Limb (tissue), 2 donors: ENCODE data around the gene PPP1R2.
"Not testable (repeated sequence)": the region's sequence is repeated elsewhere in the genome, so short reads cannot be mapped to it uniquely, and the experiment has no call there.

Source experiments
- DNase-seq, 2 donors: peaks; one replicate each; pipeline ENCODE4 v3.0.0-alpha.2; 2016; ENCODE audit errors: extremely low spot score in 2 of 2

PPP1R2 gene

DNA sequence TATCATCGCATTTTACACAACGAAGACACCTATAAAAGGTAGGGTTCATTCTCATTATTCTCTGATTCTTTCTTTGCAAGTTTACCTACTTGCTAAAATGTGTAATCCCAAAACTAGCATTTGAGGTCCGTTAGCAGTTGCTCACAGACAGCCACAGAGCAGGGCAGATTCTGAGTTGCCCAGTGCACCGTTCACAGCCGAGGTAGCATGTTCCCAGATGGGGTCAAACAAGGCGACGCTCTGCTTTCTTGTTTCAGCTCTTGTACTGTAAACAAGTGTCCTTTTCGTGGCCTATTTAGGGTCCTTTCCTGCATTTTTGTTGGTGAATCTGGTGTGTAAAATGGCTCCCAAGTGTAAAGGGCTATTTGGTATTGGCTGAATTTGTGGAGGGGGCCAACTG is 3.1 kb downstream of the PPP1R2 start:
- no peak for DNase-seq

- no peak for DNase-seq
Measured at GRCh38 chr3:195539479-195539878, 3.6 kb downstream of the PPP1R2 start.

DNA sequence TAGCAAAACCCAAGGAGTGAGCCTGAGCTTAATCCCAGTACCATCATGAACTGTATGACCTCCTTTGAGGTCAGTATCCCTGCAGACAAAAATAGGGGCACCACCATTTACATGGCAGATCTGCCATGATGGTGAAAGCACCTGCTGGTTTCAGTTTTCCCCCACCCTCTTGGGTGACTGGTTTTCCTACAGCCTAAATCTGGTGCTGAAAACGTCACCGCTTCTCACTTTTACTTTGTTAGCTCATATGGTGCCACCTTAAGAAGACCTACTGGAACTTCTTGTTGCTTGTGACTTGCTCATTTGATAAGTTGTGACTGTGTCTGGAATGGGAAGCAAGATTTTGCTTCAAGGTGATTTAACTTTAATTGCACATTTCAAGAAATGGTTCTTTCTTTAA is 5.1 kb downstream of the PPP1R2 start:
- DNase-seq = no peak

- no peak for DNase-seq
Measured at GRCh38 chr3:195535293-195535692, 7.8 kb downstream of the PPP1R2 start.

DNA sequence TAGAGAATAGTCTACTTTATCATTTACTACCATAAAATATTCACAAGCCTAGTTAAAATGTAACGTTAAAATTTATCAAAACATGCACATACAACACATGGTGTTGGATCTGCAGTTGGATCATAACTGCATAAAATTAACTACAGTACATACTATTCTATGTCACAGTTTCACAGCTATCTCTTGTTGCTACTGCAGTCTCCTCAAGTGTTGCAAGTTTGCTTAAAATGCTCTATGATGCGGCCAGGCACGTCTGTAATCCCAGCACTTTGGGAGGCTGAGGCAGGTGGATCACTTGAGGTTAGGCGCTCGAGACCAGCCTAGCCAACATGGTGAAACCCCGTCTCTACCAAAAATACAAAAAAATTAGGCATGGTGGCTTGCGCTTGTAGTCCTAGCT is 10.3 kb downstream of the PPP1R2 start:
- no peak for DNase-seq

- DNase-seq = no peak
Measured at GRCh38 chr3:195532345-195532744, 10.8 kb downstream of the PPP1R2 start.

GRCh38 chr3:195531683-195532082 is 11.4 kb downstream of the PPP1R2 start:
- no peak for DNase-seq

DNA sequence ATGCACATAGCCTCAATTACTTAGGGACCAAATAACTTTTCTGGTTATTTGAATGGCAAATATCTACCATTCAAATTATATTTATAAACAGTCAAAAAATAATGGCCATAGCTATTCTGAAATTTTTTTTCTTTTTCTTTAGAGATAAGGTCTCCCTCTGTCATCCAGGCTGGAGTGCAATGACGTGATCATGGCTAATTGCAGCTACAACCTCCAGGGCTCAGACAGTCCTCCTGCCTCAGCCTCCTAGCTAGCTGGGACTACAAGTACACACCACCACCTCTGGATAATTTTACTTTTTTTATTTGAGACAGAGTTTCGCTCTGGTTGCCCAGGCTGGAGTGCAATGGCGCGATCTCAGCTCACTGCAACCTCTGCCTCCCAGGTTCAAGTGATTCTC is 16.6 kb downstream of the PPP1R2 start:
- no peak for DNase-seq

GRCh38 chr3:195524171-195524896 is 18.8 kb downstream of the PPP1R2 start:
- DNase-seq = no peak

DNA sequence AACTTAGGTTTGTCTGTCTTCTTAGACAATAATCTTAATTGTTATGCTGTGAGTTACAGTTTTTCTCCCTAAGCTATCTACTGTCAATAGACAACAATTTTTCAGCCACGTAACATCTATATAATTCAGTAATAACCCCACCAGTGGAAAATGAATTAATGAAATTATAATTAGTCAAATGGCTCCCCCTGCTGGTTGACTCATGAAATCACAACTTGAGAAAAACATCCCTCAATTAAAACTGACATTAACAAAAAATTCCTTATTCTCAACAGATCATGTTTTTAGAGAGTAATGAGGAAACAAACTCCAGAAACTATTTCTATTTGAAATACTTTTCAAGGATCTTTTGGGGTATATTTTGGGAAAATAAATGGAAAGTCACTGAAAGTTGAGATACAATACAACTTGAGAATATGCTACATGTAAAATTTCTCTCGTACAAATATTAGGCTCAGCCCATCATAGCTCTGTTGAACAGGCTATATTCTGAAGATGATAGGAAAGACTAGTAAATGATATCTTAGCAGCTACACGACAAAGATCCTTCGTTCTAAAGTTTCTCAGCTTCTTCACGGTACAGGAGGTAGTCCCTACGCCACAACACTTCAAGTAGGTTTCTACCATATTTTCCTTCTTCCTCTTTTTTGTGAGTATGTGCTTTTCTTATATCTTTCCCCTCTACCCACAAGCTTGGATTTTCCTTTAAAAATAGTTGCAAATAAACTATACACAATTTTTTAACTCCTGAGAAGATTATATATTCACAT is 20.7 kb downstream of the PPP1R2 start:
- peak in 1 of 2 donors; percentile 54 for DNase-seq

- no peak for DNase-seq
Measured at GRCh38 chr3:195517030-195517429, 26.1 kb downstream of the PPP1R2 start.

GRCh38 chr3:195514610-195515235 is 28.4 kb downstream of the PPP1R2 start:
- DNase-seq = not testable (repeated sequence)

GRCh38 chr3:195512798-195513345 is 30.3 kb downstream of the PPP1R2 start:
- DNase-seq = no peak

GRCh38 chr3:195511136-195511535 is 32.0 kb downstream of the PPP1R2 start:
- DNase-seq = no peak

GRCh38 chr3:195508185-195508584 is 34.9 kb downstream of the PPP1R2 start:
- no peak for DNase-seq

DNA sequence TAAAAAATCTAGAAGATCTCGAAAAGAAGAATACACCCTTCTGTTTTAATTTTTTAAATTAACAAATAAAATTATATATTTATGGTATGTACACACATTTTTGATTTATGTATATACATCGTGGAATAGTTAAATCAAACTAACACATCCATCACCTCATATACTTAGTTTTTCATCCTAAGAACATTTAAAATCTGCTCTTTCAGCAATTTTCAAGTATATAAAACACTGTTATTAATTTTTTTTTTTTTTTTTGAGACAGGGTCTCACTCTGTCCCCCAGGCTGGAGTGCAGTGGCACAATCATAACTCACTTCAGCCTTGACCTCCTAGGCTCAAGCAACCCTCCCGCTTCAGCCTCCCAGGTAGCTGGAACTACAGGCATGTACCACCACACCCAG is 67.5 kb downstream of the PPP1R2 start:
- no peak for DNase-seq

DNA sequence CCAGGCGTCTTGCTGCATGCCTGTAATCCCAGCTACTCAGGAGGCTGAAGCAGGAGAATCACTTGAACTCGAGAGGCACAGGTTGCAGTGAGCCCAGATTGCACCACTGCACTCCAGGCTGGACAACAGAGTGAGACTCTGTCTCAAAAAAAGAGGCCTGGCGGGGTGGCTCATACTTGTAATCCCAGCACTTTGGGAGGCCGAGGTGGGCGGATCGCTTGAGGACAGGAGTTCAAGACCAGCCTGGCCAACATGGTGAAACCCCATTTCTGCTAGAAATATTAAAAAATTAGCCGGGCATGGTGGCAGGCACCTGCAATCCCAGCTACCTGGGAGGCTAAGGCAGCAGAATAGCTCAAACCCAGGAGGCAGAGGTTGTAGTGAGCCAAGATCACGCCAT is 68.0 kb downstream of the PPP1R2 start:
- not testable (repeated sequence) for DNase-seq

GRCh38 chr3:195468841-195469240 is 74.3 kb downstream of the PPP1R2 start:
- no peak for DNase-seq

- DNase-seq = no peak
Measured at GRCh38 chr3:195468391-195468776, 74.7 kb downstream of the PPP1R2 start.

GRCh38 chr3:195467641-195468390 is 75.3 kb downstream of the PPP1R2 start:
- no peak for DNase-seq

DNA sequence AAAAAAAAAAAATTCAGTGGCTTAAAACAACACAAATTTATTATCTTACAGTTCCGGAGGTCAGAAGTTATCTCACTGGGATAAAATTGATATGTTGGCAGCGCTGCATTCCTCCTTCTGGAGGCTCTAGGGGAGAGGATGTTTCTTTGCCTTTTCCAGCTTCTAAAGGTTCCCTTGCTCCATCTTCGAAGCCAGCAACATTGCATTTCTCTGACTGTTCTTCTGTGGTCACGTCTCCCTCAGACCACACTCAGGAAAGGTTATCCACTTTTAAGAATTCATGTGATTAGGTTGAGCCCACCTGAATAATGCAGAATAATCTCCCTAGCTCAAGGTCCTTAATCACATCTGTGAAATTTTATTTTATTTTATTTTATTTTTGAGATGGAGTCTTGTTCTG is 76.9 kb downstream of the PPP1R2 start:
- DNase-seq = no peak
